ENCODE data around the gene RIMBP2.

RIMBP2 gene

GRCh38 chr12:130621696-130622298 is 94.3 kb downstream of the RIMBP2 start:
- no peak for DNase-seq

GRCh38 chr12:130620756-130621155 is 95.3 kb downstream of the RIMBP2 start:
- DNase-seq: no peak

GRCh38 chr12:130620281-130620680 is 95.8 kb downstream of the RIMBP2 start:
- no peak for DNase-seq

GRCh38 chr12:130619385-130620001 is 96.6 kb downstream of the RIMBP2 start:
- DNase-seq: no peak

- DNase-seq: no peak
Measured at GRCh38 chr12:130617219-130617618, 98.9 kb downstream of the RIMBP2 start.

- no peak for DNase-seq
Measured at GRCh38 chr12:130615861-130616345, 100.2 kb downstream of the RIMBP2 start.

- DNase-seq: no peak
Measured at GRCh38 chr12:130614530-130614905, 101.6 kb downstream of the RIMBP2 start.

- no peak for DNase-seq
Measured at GRCh38 chr12:130613831-130614529, 102.1 kb downstream of the RIMBP2 start.

GRCh38 chr12:130613131-130613530 is 103.0 kb downstream of the RIMBP2 start:
- DNase-seq: no peak

- DNase-seq: no peak
Measured at GRCh38 chr12:130611026-130611905, 104.8 kb downstream of the RIMBP2 start.

GRCh38 chr12:130609966-130610365 is 106.1 kb downstream of the RIMBP2 start:
- DNase-seq: no peak

GRCh38 chr12:130608831-130609230 is 107.3 kb downstream of the RIMBP2 start:
- DNase-seq: no peak

- DNase-seq: no peak
Measured at GRCh38 chr12:130608132-130608531, 108.0 kb downstream of the RIMBP2 start.

GRCh38 chr12:130606231-130606630 is 109.9 kb downstream of the RIMBP2 start:
- no peak for DNase-seq

- DNase-seq: no peak
Measured at GRCh38 chr12:130603396-130603965, 112.6 kb downstream of the RIMBP2 start.

- no peak for DNase-seq
Measured at GRCh38 chr12:130602251-130602650, 113.8 kb downstream of the RIMBP2 start.

- DNase-seq: no peak
Measured at GRCh38 chr12:130601327-130601726, 114.8 kb downstream of the RIMBP2 start.

- DNase-seq: no peak
Measured at GRCh38 chr12:130596241-130596640, 119.9 kb downstream of the RIMBP2 start.

- no peak for DNase-seq
Measured at GRCh38 chr12:130595566-130595965, 120.5 kb downstream of the RIMBP2 start.

- no peak for DNase-seq
Measured at GRCh38 chr12:130593056-130593455, 123.0 kb downstream of the RIMBP2 start.

GRCh38 chr12:130592641-130593040 is 123.5 kb downstream of the RIMBP2 start:
- DNase-seq: no peak

GRCh38 chr12:130591736-130592135 is 124.4 kb downstream of the RIMBP2 start:
- DNase-seq: no peak

GRCh38 chr12:130590685-130591084 is 125.4 kb downstream of the RIMBP2 start:
- DNase-seq: no peak
